C4-2B (cell line): Measurements from ENCODE around the gene ZWINT.

ENCODE experiments used
- H3K27ac ChIP-seq: fragments of 450-650 bp; 2 replicates; pipeline ENCODE4 v1.5.1; 2017
- ZFX ChIP-seq: fragments of 450-650 bp; IDR thresholded peaks from 2 replicates; pipeline ENCODE4 v1.6.1; 2017
- TF ChIP-seq, protein P1 (sequence below): fragments of 450-650 bp; conservative IDR thresholded peaks from 2 replicates; pipeline ENCODE4 v1.5.1; 2017; ENCODE audit warnings: mild to moderate bottlenecking

ZWINT gene

GRCh38 chr10:56319386-56319785 is 41.7 kb downstream of the ZWINT start:
- TF ChIP-seq ZFX = no peak
- TF ChIP-seq, protein P1, sequence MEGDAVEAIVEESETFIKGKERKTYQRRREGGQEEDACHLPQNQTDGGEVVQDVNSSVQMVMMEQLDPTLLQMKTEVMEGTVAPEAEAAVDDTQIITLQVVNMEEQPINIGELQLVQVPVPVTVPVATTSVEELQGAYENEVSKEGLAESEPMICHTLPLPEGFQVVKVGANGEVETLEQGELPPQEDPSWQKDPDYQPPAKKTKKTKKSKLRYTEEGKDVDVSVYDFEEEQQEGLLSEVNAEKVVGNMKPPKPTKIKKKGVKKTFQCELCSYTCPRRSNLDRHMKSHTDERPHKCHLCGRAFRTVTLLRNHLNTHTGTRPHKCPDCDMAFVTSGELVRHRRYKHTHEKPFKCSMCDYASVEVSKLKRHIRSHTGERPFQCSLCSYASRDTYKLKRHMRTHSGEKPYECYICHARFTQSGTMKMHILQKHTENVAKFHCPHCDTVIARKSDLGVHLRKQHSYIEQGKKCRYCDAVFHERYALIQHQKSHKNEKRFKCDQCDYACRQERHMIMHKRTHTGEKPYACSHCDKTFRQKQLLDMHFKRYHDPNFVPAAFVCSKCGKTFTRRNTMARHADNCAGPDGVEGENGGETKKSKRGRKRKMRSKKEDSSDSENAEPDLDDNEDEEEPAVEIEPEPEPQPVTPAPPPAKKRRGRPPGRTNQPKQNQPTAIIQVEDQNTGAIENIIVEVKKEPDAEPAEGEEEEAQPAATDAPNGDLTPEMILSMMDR = no peak
- H3K27ac ChIP-seq = no peak overlapping the region

GRCh38 chr10:56318816-56319215 is 42.2 kb downstream of the ZWINT start:
- H3K27ac ChIP-seq = no peak overlapping the region
- TF ChIP-seq ZFX = no peak

GRCh38 chr10:56317603-56318002 is 43.5 kb downstream of the ZWINT start:
- H3K27ac ChIP-seq = no peak overlapping the region
- TF ChIP-seq, protein P1 = no peak
- TF ChIP-seq ZFX = no peak

DNA sequence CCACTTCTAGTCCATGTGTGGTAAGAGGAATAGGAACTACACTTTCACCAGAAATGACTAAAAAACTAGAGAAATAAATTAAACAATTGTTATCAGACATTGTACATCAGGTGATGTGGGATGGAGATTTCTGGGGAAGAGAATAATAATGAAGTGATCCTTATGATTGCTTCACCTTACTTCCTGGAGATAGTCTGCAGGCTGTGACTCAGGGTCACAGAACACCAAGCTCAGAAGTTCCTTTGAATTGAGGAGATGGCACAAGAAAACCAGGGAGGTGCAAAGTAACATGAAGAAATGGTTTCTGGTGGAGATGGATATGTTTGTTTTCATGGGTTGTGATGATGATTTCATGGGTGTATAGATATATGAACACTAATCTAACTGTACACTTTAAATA is 44.5 kb downstream of the ZWINT start:
- no peak overlapping the region for H3K27ac ChIP-seq
- TF ChIP-seq, protein P1 = no peak
- TF ChIP-seq ZFX = no peak
